Left lung (tissue), 10 donors: ENCODE results near the gene MMEL1. TPM values are rescaled to one million over a fixed set of nuclear protein-coding genes. Genes with fewer than 3 reads are reported as not detected.
A peak's percentile ranks its signal among the peaks of the same experiment; 100 is the strongest.

Source experiments
- ATAC-seq: fragments of 200-7000 bp; cut with Tn5 transposase; one replicate; pipeline ENCODE4 v1.9.1; 2020; ENCODE audit warnings: moderate library complexity
- DNase-seq, 4 donors: peaks; one replicate each; pipeline ENCODE4 v3.0.0-alpha.2; 2013 to 2020
- H3K27ac ChIP-seq, 2 donors: fragments of 200-600 bp; sonication (generic) in 1 of 2; one replicate each; pipeline versions ENCODE4 v1.5.0 to v1.8.0; 2020 to 2021
- H3K27me3 ChIP-seq, 2 donors: fragments of 200-600 bp; sonication (generic) in 1 of 2; one replicate each; pipeline versions ENCODE4 v1.5.0 to v1.8.0; 2020 to 2021
- H3K36me3 ChIP-seq, 2 donors: fragments of 200-600 bp; sonication (generic) in 1 of 2; one replicate each; pipeline versions ENCODE4 v1.5.0 to v1.8.0; 2020 to 2021
- H3K4me1 ChIP-seq, 2 donors: fragments of 200-600 bp; one replicate each; pipeline ENCODE4 v1.8.0; 2021
- H3K4me3 ChIP-seq, 2 donors: fragments of 200-600 bp; sonication (generic) in 1 of 2; one replicate each; pipeline versions ENCODE4 v1.5.0 to v1.8.0; 2020 to 2021; ENCODE audit warnings: mild to moderate bottlenecking in 1 of 2
- H3K9me3 ChIP-seq, 2 donors: fragments of 200-600 bp; sonication (generic) in 1 of 2; one replicate each; pipeline versions ENCODE4 v1.5.0 to v1.8.0; 2020 to 2021
- intact Hi-C, 2 donors: fragments of 100-400 bp; cut with DNase I; formaldehyde crosslinking; loops; one replicate each; pipeline versions ENCODE4 v1.11.2 to v1.14.2; 2022
- polyA plus RNA-seq, 6 donors: library from polyadenylated mRNA; unstranded; fragments of 120-200 nt; gene quantifications; one replicate each; pipeline ENCODE4 v1.2.1, GENCODE V29; 2013; ENCODE audit not compliant: insufficient read length in 6 of 6
- total RNA-seq, 2 donors: library from RNA; stranded (reverse); fragmentation: NEBNext Ultra II Directional; extraction: Animal tissue kit (Norgen Biotek cat#: 25700); gene quantifications; one replicate each; pipeline ENCODE4 v1.2.1, GENCODE V29; 2021
- TF ChIP-seq, protein P1 (sequence below), 2 donors: fragments of 200-600 bp; sonication (generic) in 1 of 2; IDR thresholded peaks; one replicate each; pipeline versions ENCODE4 v1.5.0 to v1.8.0; 2021; ENCODE audit warnings: antibody characterized with exemption in 2 of 2
- donor health status: DM: no; HTN: yes; CAD: no.
- donor health status: DM: no; HTN: no; CAD: no.

The MMEL1 gene
- total and polyA plus RNA-seq, 8 donors, result 3.4 to 9.1 (median 3.9) TPM

DNA sequence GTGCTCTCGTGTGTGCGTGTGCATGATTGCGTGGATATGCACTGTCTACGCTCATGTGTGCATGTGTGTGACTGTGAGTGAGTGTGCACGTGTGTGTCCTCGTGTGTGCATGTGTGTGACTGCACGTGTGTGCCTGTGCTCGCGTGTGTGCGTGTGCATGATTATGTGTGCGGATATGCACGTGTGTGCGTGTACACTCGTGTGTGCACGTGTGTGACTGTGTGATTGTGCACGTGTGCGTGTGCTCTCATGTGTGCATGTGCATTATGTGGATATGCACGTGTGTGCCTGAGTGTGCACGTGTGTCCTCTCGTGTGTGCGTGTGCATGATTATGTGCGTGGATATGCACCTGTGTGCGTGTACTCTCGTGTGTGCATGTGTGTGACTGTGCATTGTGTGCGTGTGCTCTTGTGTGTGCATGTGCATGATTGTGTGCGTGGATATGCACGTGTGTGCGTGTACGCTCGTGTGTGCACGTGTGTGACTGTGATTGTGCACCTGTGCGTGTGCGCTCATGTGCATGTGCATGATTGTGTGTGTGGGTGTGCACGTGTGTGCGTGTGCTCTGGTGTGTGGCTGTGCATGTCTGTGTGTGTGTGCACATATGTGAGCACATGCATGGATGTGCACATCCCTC is 2.2 kb downstream of the MMEL1 start:
- TF ChIP-seq, protein P1, sequence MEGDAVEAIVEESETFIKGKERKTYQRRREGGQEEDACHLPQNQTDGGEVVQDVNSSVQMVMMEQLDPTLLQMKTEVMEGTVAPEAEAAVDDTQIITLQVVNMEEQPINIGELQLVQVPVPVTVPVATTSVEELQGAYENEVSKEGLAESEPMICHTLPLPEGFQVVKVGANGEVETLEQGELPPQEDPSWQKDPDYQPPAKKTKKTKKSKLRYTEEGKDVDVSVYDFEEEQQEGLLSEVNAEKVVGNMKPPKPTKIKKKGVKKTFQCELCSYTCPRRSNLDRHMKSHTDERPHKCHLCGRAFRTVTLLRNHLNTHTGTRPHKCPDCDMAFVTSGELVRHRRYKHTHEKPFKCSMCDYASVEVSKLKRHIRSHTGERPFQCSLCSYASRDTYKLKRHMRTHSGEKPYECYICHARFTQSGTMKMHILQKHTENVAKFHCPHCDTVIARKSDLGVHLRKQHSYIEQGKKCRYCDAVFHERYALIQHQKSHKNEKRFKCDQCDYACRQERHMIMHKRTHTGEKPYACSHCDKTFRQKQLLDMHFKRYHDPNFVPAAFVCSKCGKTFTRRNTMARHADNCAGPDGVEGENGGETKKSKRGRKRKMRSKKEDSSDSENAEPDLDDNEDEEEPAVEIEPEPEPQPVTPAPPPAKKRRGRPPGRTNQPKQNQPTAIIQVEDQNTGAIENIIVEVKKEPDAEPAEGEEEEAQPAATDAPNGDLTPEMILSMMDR (IDR thresholded peaks at IDR 0.05), result no peak
- Histone ChIP-seq H3K9me3 (no peaks in the 10 kb centered on the region), H3K27ac (no peak overlapping the region), H3K27me3 (peaks cover 36 to 92% of the 10 kb centered on the region in 2 donors), H3K4me1 (peaks cover 0 to 6% of the 10 kb centered on the region in 2 donors), H3K4me3 (no peak overlapping the region), H3K36me3 (no peaks in the 10 kb centered on the region)
- intact Hi-C loops, result no loop called here
- peak in 1 of 4 donors; percentile 35 for DNase-seq
- ATAC-seq, result no peak

DNA sequence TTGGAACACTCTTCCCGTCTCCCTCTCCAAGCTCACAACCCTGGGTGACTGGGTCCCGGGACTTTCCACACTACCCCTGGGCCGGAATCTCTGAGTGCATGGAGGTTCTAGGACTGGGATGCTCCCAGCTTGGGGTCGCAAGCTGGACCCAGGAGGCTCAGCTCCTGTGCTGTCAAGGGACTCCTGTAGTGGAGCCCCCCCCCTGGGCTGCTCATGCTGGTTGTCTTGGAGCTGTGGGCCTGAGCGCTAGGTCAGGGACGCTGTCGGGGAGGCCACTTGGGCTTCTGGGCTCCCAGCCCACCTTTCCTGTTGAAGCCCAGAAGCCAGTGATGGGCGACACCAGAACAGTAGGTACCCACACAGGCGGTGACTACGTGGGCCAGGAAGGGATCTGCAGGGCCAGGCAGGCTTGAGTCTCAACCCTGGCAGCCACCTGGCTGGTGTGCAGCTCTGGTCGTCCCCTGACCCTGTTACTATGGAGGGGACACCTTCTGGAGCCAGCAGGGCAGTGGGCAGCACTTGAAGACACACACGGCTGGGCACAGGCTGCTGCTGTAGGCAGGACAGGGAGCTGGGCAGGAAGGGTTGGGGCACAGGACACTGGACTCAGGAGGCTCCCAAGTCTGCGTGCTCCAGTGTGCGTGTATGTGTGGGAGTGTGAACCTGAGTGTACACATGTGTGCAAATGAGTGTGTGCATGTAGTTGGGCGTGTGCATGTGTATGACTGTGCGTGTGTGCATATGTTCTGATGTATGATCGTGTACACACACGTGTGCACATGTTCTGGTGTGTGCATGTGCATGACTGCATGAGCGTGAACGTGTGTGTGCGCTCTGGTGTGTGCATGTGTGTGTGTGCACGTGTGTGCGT is 3.0 kb downstream of the MMEL1 start:
- DNase-seq (peak in 1 of 4 donors; percentile 50), ATAC-seq (no peak)
- Histone ChIP-seq H3K4me3 (no peak overlapping the region), H3K9me3 (no peaks in the 10 kb centered on the region), H3K27ac (no peak overlapping the region), H3K36me3 (no peaks in the 10 kb centered on the region), H3K27me3 (peaks cover 36 to 91% of the 10 kb centered on the region in 2 donors), H3K4me1 (peaks cover 0 to 6% of the 10 kb centered on the region in 2 donors)
- TF ChIP-seq, protein P1 (IDR thresholded peaks at IDR 0.05), result no peak
- intact Hi-C loops, result no loop called here

GRCh38 chr1:2628933-2629626 is 3.7 kb downstream of the MMEL1 start:
- Histone ChIP-seq H3K27ac (no peak overlapping the region), H3K36me3 (no peaks in the 10 kb centered on the region), H3K4me3 (no peak overlapping the region), H3K9me3 (no peaks in the 10 kb centered on the region), H3K27me3 (peaks cover 36 to 87% of the 10 kb centered on the region in 2 donors), H3K4me1 (peaks cover 0 to 6% of the 10 kb centered on the region in 2 donors)
- intact Hi-C loops, result no loop called here
- ATAC-seq, result no peak
- peak in 1 of 4 donors; percentile 76 for DNase-seq
- TF ChIP-seq, protein P1 (IDR thresholded peaks at IDR 0.05), result no peak

GRCh38 chr1:2628191-2628932 is 4.5 kb downstream of the MMEL1 start:
- ATAC-seq (no peak), DNase-seq (peak in 1 of 4 donors; percentile 77)
- Histone ChIP-seq H3K4me1 (peaks cover 0 to 6% of the 10 kb centered on the region in 2 donors), H3K27ac (no peak overlapping the region), H3K27me3 (peaks cover 36 to 80% of the 10 kb centered on the region in 2 donors), H3K4me3 (no peak overlapping the region), H3K9me3 (no peaks in the 10 kb centered on the region), H3K36me3 (no peaks in the 10 kb centered on the region)
- TF ChIP-seq, protein P1 (IDR thresholded peaks at IDR 0.05), result no peak
- intact Hi-C loops, result no loop called here
